ENCODE measurements around the gene SELENOV.

DNA sequence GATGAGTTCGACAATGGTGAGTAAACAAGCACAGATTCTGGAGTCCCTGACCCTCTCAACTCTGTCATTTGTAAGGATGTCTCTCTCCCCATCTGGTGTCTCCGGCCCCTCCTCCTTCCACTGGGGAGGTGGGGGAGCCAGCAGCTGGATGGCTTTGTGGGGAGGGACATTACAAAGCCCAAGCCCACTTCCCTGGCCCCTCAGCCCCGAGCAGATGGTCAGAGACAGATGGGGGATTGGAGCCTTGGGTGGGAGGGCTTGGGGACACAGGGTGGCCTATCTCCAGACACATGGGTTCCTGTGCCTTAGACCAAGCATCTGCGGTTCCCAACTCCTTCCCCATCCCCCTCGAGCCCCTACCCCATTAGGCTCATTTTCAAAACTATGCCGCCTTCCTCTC, 31.8 kb upstream of the SELENOV start:
- no peak for TF ChIP-seq CTCF (IDR thresholded peaks at IDR 0.05 in 8 of 11, conservative IDR thresholded peaks at IDR 0.05 in 3 of 11)
- TF ChIP-seq POLR2A (IDR thresholded peaks at IDR 0.05), result no peak
- TF ChIP-seq POLR2AphosphoS5 (IDR thresholded peaks at IDR 0.05), result no peak
